Caco-2 (cell line): ENCODE results near the gene ZNF205. TPM values are rescaled to one million over a fixed set of nuclear protein-coding genes. Genes with fewer than 3 reads are reported as not detected.

Experiments
- BruUV-seq: library from RNA; stranded (reverse); fragments of 400-500 nt; replicated peaks from 2 replicates; lab custom pipeline; 2021; lab: Mats Ljungman, UMichigan
- CTCF ChIA-PET: fragments of 300-600 bp; sonication (Branson Sonifier 250); formaldehyde crosslinking; loops from one replicate; lab custom pipeline; 2022; ENCODE audit warnings: antibody characterized with exemption; lab: Charles Lee
- POLR2A ChIA-PET: fragments of 300-600 bp; sonication (Branson Sonifier 250); formaldehyde crosslinking; loops from one replicate; lab custom pipeline; 2022; ENCODE audit warnings: antibody characterized with exemption; lab: Charles Lee
- DNase-seq, 2 experiments: peaks; one replicate each; pipeline versions ENCODE4 v3.0.0 to v3.0.0-alpha.2; 2020 to 2022
- H3K27me3 ChIP-seq: replicated peaks from 2 replicates; pipeline ENCODE4 v1.6.0; 2011; ENCODE audit warnings: low read length; ENCODE audit not compliant: control insufficient read depth, insufficient read depth
- H3K36me3 ChIP-seq: 2 replicates; pipeline ENCODE4 v1.5.1; 2011; ENCODE audit warnings: low read length; ENCODE audit not compliant: control insufficient read depth, insufficient read depth
- H3K4me1 ChIP-seq: fragments of 250-450 bp; sonication (Bioruptor Pico); 2 replicates; pipeline ENCODE4 v1.5.1; 2020; ENCODE audit warnings: mild to moderate bottlenecking
- H3K4me3 ChIP-seq: 2 replicates; pipeline ENCODE4 v1.5.1; 2011; ENCODE audit warnings: low read depth, mild to moderate bottlenecking, control low read depth, low read length
- H3K9me3 ChIP-seq: fragments of 250-450 bp; sonication (Bioruptor Pico); 2 replicates; pipeline ENCODE4 v1.5.1; 2020; ENCODE audit warnings: mild to moderate bottlenecking, moderate library complexity
- H3K27ac Mint-ChIP-seq: one replicate; pipeline ENCODE4 v1.8.0; 2022; ENCODE audit warnings: mixed read lengths; ENCODE audit not compliant: unreplicated experiment
- H3K27me3 Mint-ChIP-seq: one replicate; pipeline ENCODE4 v1.8.0; 2022; ENCODE audit warnings: mixed read lengths; ENCODE audit not compliant: insufficient read depth, unreplicated experiment
- H3K36me3 Mint-ChIP-seq: one replicate; pipeline ENCODE4 v1.8.0; 2022; ENCODE audit warnings: mild to moderate bottlenecking, mixed read lengths; ENCODE audit not compliant: insufficient read depth, unreplicated experiment
- H3K4me1 Mint-ChIP-seq: one replicate; pipeline ENCODE4 v1.8.0; 2022; ENCODE audit warnings: low read depth, mixed read lengths; ENCODE audit not compliant: unreplicated experiment
- H3K4me3 Mint-ChIP-seq: one replicate; pipeline ENCODE4 v1.8.0; 2022; ENCODE audit warnings: mild to moderate bottlenecking, moderate library complexity, mixed read lengths; ENCODE audit not compliant: unreplicated experiment
- H3K9me3 Mint-ChIP-seq: one replicate; pipeline ENCODE4 v1.8.0; 2022; ENCODE audit warnings: mixed read lengths; ENCODE audit not compliant: unreplicated experiment
- CTCF ChIP-seq, 2 experiments: fragments of 200-600 bp in 1 of 2; IDR thresholded peaks; 1 replicate in 1 of 2; 2 replicates in 1 of 2; pipeline versions ENCODE4 v1.5.1 to v1.8.0; 2011 to 2022; ENCODE audit warnings: antibody characterized with exemption in 1 of 2, control low read depth in 1 of 2, inconsistent platforms in 1 of 2, low read depth in 1 of 2, low read length in 1 of 2, mild to moderate bottlenecking in 1 of 2, moderate library complexity in 1 of 2; ENCODE audit not compliant: insufficient read depth in 1 of 2, severe bottlenecking in 1 of 2, unreplicated experiment in 1 of 2
- intact Hi-C: fragments of 100-400 bp; cut with micrococcal nuclease; formaldehyde crosslinking; loops from one replicate; pipeline ENCODE4 v1.10.0; 2022; ENCODE audit not compliant: unreplicated experiment
- total RNA-seq: library from RNA; stranded (reverse); gene quantifications from 2 replicates; pipeline ENCODE4 v1.2.3, GENCODE V29; 2022

The ZNF205 gene
- total RNA-seq, 1 experiment from 2014 or later: 13.5 TPM

- Mint-ChIP-seq H3K27me3 (no peaks in the 10 kb centered on the region), H3K4me3 (no peak overlapping the region), H3K36me3 (no peaks in the 10 kb centered on the region), H3K4me1 (peaks cover 14% of the 10 kb centered on the region), H3K9me3 (no peaks in the 10 kb centered on the region), H3K27ac (no peak overlapping the region)
- no peak for TF ChIP-seq CTCF (IDR thresholded peaks at IDR 0.05; ENCODE audit: insufficient read depth in 1 of 2, low read depth in 1 of 2, low read length in 1 of 2, severe bottlenecking in 1 of 2, unreplicated experiment in 1 of 2)
- DNase-seq: no peak
- ChIA-PET CTCF (interaction anchor here (1.0 to 1.5 kb wide), 3 partner anchors 10 to 66 kb away, joined by 3 to 7 read pairs (median 5); no protein-coding TSS in a partner anchor), POLR2A (no interaction called here)
- BruUV-seq: no TSS peak
- Histone ChIP-seq H3K27me3 (no peaks in the 10 kb centered on the region), H3K9me3 (no peaks in the 10 kb centered on the region), H3K4me1 (peaks cover 10% of the 10 kb centered on the region), H3K4me3 (no peak overlapping the region), H3K36me3 (no peaks in the 10 kb centered on the region)
- intact Hi-C loops: no loop called here
These were observed 15.1 kb upstream of the ZNF205 start for GRCh38 chr16:3097266-3097665.

- POLR2A ChIA-PET: interaction anchor here (0.6 kb wide), 1 partner anchor 13 kb away, joined by 6 read pairs; no protein-coding TSS in a partner anchor
- Histone ChIP-seq H3K4me3 (no peak within 1 kb of the TSS), H3K4me1 (peaks cover 10% of the 10 kb centered on the region), H3K36me3 (no peaks in the 10 kb centered on the region), H3K27me3 (no peaks in the 10 kb centered on the region), H3K9me3 (no peaks in the 10 kb centered on the region)
- intact Hi-C loops: no loop called here
- H3K4me1 Mint-ChIP-seq: peaks cover 14% of the 10 kb centered on the region
- no peaks in the 10 kb centered on the region for H3K27me3 Mint-ChIP-seq
- no peaks in the 10 kb centered on the region for H3K36me3 Mint-ChIP-seq
- TF ChIP-seq CTCF (IDR thresholded peaks at IDR 0.05; ENCODE audit: insufficient read depth in 1 of 2, low read depth in 1 of 2, low read length in 1 of 2, severe bottlenecking in 1 of 2, unreplicated experiment in 1 of 2): no peak
- DNase-seq: no peak
- CTCF ChIA-PET: interaction anchor here (0.5 to 2.3 kb wide), 6 partner anchors 11 to 78 kb away, joined by 3 to 7 read pairs (median 5); no protein-coding TSS in a partner anchor
- peak within 1 kb of the TSS; percentile 67 for H3K4me3 Mint-ChIP-seq
- peak within 1 kb of the TSS; percentile 53 for H3K27ac Mint-ChIP-seq
- H3K9me3 Mint-ChIP-seq: no peaks in the 10 kb centered on the region
- BruUV-seq: no TSS peak
These were observed 13.7 kb upstream of the ZNF205 start, which contains the start of gene ZSCAN10 for GRCh38 chr16:3098459-3099394. Gene ZSCAN10 (minus strand): TSS chr16:3099294. CDS start chr16:3092937, 6,357 bp downstream.

GRCh38 chr16:3099395-3099731, 13.0 kb upstream of the ZNF205 start:
- Mint-ChIP-seq H3K4me3 (no peak overlapping the region), H3K36me3 (no peaks in the 10 kb centered on the region), H3K4me1 (peaks cover 14% of the 10 kb centered on the region), H3K27me3 (no peaks in the 10 kb centered on the region), H3K27ac (no peak overlapping the region), H3K9me3 (no peaks in the 10 kb centered on the region)
- DNase-seq: no peak
- intact Hi-C loops: no loop called here
- Histone ChIP-seq H3K36me3 (no peaks in the 10 kb centered on the region), H3K27me3 (no peaks in the 10 kb centered on the region), H3K4me1 (peaks cover 10% of the 10 kb centered on the region), H3K4me3 (no peak overlapping the region), H3K9me3 (no peaks in the 10 kb centered on the region)
- TF ChIP-seq CTCF (IDR thresholded peaks at IDR 0.05; ENCODE audit: insufficient read depth in 1 of 2, low read depth in 1 of 2, low read length in 1 of 2, severe bottlenecking in 1 of 2, unreplicated experiment in 1 of 2): no peak
- BruUV-seq: no TSS peak
- ChIA-PET POLR2A (no interaction called here), CTCF (interaction anchor here (1.2 to 2.3 kb wide), 3 partner anchors 30 to 41 kb away, joined by 3 to 7 read pairs (median 6); no protein-coding TSS in a partner anchor)
